Stimulated activated CD4-positive, alpha-beta T cell treated with anti-CD3 and anti-CD28 coated beads, Interleukin-15, amount 100 ng/mL, for 1 hour (primary cell): ENCODE data around the gene TRIM28.
"Not testable (repeated sequence)": the region's sequence is repeated elsewhere in the genome, so short reads cannot be mapped to it uniquely, and the experiment has no call there.

Experiments used
- DNase-seq, 2 donors: peaks; one replicate each; pipeline ENCODE4 v3.0.0-alpha.2; 2020; ENCODE audit warnings: low read depth in 1 of 2, low spot score in 1 of 2

Gene TRIM28

DNA sequence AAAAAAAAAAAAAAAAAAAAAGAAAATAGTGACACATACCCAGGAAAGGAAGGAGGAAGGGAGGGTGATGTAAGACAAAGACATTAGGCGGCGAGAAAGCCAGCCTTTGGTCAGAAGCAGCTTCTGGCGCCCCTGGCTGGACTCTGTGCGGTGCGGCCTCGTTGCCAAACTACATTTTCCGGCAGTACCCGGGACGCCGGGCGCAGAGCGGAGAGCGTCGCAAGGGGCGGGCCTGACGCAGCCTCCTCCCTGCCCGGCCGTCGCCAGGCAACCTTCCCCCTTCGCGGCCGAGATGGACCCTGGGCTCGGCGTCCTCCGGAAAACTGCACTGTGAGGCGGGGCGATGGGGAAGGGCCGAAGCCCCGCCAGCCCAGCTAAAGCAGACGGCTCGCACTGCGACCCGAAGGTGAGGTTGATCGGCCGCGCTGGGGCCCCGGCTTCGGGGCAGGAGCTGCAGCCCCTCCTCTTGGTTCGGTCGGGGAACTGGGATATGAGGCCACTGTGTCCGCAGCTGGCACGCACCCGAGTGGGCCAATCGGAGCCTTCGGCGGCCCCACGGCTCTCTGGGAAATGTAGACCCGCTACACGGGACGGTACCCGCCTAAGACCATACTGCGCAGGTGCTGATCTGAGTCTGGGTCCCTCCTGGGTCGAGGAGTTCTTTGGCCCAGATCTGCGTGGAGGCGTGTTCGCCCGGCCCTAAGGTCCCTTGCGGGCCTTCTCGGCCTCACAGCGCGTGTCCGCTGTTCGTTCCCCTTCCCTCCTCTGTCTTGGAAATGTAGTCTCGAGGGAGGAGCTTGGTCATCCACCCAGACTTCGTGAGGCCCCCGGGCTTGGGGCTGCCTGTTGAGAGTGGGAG lies 31.5 kb downstream of the TRIM28 start:
- DNase-seq, result peak; percentile 39 to 60

DNA sequence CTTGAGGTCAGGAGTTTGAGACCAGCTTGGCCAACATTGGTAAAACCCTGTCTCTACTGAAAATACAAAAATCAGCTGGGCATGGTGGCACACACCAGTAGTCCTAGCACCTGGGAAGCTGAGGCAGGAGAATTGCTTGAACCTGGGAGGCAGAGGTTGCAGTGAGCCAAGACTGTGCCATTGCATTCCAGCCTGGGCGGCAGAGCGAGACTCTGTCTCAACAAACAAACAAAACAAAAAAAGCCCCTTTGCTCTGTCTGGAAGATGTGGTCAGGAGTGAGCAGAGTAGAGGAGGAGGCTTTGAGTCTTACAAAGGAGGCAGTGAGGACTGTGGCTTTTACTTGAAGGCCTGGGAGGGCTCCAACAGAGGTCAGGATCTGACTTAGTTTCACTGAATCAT lies 33.7 kb downstream of the TRIM28 start:
- DNase-seq, result not testable (repeated sequence)

DNA sequence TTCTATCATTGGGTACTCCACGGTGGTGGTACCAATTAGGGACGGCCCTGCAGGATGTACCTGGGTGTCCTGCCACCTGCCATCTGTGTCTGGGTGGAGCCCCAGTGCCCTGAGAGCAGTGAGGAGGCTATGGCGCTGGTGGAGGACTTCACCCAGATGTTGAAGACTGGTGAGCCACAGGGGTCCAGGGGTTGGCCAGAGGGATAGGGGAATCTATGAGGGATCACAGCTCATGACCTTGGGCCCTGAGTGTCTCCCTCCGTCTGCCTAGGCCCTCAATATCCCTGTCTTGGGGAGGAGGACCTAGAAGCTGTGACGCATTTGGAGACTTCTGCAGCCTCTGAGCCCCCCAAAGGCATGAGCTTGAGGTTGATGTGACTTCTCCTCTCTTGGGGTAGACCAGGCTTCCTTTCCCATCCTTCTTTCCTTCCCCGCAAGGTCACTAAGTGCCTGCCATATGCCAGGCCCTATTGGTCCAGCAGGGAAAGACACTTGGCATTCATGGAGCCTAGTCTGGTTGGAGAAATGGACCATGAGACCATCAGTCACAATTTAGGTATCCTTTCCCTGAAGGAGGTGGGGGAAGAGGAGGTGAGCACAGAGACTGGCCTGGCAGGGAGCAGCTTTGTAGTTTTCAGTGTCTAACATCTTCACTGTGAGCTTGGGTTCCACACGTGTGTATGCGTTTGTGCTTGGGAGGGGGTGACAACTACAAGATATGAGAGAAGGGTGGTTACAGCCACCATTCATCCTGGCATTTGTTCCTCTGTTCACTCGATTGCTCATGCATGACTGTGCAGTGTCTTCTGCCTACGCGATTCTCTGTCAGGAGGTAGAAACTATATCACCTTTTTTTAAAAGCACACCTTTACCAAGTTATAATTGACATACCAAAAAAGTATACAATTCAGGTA lies 34.4 kb downstream of the TRIM28 start:
- no peak for DNase-seq

DNA sequence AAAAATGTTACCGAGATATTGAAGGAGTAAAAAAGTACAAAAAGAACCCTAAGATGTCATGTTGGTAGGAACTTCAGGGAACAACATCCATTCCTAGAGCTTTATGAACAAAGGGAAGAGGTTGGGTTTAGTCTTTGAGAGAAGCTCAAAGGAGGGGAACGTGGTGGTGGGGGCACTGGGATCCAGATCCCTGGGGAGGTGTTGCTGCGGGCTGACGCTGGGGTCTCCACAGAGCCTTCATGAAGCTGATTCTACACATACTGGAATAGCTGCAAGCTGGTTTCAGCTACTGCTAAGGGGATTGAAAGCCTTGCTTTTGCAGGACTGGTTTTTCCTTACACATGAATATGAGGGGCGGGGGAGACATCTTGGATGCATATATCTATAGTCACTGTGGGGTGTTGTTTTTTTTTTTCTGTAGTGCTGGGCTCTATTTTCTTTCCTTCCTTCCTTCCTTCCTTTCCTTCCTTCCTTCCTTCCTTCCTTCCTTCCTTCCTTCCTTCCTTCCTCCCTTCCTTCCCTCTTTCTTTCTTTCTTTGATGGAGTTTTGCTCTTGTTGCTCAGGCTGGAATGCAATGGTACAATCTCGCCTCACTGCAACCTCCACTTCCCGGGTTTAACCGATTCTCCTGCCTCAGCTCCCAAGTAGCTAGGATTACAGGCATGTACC lies 35.7 kb downstream of the TRIM28 start:
- DNase-seq, result no peak

DNA sequence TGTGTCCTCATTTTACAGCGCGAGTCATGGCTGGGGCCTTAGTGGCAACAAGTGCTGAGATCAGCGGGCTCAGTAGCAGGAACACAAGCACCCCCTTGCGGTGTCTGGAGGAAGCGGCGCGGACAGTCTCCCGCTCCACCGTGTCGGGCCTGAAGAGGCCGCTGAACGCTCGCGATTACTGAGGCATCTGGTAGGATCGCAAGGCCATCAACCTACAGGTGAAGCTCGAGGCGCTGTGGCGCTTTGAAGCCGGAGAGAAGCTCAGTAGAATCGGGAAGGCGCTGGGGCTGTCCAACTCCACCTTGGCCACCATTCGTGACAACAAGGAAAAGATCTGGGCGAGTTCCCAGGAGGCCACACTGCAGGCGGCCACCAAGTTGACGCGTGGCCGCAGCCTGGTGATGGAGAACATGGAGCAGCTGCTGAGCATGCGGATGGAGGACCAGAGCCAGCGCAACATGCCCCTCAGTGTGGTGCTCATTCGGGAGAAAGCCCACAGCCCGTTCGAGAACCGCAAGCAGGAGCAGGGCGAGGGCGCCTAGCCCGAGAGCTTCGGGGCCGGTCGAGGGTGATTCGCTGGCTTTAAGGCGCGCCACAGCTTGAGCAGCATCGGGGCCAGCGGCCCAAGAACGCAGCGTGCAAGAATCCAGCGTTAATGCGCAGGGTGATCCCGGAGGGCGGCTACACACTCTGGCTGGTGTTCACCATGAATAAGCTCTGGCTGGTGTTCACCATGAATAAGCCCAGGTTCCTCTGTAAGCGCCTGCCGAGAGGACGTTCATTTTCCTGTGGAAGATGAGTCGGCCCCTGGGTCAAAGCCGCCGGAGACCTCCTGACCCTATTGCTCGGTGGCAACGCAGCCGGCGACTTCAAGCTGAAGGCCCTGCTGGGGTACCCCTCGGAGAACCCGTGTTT lies 37.6 kb downstream of the TRIM28 start:
- peak; percentile 78 to 82 for DNase-seq

DNA sequence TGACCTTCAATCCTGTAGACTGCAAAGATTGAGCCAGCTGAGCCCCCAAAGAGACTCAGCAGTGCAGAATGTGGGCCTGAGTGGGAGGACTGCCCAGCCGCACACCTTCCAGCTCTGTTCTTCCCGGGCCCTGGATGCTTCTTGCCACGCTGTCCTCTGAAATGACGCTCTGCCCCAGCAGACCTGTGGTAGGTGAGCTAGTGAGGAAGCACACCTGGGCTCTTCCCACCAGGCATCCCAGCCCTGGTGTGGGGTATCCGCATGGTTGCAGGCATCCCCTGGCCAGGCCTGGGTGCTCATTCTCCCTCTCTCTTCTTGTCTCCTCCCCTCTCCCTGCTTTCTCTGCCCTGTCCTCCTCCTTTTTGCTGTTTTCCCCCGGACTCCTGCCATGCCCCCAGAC lies 39.1 kb downstream of the TRIM28 start:
- no peak for DNase-seq

DNA sequence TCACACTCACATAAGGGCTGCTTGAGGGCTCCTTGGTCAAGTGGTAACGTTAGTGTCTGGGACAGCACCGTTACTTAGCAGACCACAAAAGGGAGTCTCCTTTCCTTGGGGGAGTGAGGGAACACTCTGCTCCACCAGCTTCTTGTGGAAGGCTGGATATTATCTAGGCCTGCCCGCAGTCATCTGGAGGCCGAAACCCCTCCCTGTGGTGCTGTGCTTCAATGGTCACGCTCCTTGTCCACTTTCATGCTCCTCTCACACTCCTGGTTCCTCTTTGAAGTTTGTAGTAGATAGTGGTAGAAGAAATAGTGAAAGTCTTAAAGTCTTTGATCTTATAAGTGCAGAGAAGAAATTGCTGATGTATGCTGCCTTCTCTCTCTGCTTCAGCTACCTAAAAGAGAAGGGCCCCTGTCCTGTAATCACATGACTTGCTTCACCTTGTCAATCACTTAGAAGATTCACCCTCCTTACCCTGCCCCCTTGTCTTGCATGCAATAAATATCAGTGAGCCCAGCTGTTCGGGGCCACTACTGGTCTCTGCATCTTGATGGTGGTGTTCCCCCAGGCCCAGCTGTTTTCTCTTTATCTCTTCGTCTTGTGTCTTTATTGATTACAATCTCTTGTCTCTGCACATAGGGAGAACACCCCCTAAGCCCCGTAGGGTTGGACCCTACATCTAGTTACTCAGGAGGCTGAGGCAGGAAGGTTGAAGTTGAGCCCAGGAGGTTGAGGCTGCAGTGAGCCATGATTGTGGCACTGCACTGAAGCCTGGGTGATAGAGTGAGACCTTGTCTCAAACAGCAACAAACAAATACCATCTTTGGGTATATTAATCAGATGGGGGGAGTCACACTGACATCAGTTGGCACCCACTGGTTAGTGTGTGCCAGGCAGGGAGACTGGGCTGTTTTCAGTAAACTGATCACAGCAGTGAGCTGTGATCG lies 40.9 kb downstream of the TRIM28 start:
- no peak for DNase-seq

DNA sequence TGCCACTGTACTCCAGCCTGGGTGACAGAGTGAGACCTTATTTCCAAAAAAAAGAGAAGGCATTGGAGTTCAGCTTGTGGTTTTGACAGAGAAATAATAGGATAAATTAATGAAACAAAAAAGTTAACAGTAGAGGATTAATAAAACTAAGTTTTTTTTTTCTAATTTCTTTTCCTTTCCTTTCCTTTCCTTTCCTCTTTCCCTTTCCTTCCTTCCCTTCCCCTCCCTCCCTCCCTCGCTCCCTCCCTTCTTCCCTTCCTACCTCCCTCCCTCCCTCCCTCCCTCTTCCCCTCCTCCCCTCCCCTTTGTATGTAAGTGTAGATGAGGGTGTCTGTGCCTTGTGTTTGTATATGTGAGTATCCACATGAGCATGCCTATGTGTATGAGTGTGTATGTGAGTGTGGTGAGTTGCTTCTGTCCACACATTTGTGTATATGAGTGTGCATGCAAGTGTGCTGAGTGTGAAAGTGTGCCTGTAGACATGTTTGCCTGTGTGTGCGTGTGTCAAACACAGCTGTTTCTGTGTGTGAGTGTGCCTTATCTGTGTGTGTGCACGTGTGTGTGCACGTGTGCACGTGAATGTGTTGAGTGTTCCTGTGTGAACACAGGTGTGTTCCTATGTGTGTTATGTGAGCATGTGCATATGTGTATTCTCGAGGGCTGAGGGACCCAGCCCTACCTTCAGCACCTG lies 41.7 kb downstream of the TRIM28 start:
- DNase-seq, result no peak

DNA sequence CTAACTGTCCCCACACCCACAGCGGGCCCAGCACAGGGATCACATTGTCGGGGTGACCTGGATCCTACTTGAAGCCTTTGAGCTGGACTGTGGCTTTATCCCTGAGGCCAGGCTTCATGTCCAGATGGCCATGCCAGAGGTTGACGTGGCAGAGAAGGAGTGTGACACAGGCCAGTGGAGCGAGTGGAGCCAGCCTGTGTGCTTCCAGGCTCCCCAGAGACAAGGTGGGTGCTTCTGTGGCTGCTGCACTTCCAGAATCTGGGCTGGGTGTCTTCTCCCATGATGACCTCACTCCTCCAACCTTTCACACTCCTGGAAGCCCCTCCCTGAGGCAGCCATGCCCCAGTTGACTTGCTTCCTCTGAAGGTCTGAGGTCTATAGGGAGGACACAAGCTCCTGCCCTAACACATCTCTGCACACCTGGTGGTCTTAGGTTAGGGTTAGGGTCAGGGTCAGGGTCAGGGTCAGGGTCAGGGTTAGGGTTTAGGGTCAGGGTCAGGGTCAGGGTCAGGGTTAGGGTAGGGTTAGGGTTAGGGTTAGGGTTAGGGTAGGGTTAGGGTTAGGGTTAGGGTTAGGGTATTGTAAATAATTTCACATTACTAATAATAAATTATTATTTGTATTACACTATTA lies 42.4 kb downstream of the TRIM28 start:
- DNase-seq, result no peak
